Stimulated activated CD8-positive, alpha-beta memory T cell treated with anti-CD3 and anti-CD28 coated beads, Interleukin-7, amount 100 ng/mL, for 48 hours (primary cell): ENCODE data around the gene CAMTA1.
"Not testable (repeated sequence)": the region's sequence is repeated elsewhere in the genome, so short reads cannot be mapped to it uniquely, and the experiment has no call there.

ENCODE experiments used
- DNase-seq, 2 donors: peaks; one replicate each; pipeline ENCODE4 v3.0.0-alpha.2; 2020; ENCODE audit warnings: low read depth in 1 of 2; ENCODE audit errors: extremely low read depth in 1 of 2

CAMTA1 gene

DNA sequence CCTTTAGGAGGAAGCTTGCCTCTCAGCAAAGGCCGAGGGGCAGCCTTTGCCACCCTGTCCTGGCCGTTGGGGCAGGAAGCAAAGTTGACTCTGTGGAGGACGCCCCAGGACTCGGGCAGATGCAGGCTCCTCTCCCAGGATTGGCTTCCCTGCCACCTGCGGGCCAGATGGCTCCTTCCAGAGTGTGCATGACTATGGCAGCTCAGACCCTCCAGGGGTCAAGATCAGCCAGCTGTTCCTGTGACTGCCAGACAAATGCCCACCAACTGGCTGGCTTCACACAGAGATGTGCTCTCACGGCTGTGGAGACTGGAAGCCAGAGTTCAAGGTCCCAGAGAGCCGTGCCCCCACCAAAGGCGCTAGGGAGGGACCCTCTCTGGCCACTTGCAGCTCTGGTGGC lies 898.9 kb downstream of the CAMTA1 start:
- DNase-seq = no peak

GRCh38 chr1:7684861-7685635 lies 899.8 kb downstream of the CAMTA1 start:
- no peak for DNase-seq

- DNase-seq = no peak
Observed at GRCh38 chr1:7686301-7686850, 901.1 kb downstream of the CAMTA1 start.

DNA sequence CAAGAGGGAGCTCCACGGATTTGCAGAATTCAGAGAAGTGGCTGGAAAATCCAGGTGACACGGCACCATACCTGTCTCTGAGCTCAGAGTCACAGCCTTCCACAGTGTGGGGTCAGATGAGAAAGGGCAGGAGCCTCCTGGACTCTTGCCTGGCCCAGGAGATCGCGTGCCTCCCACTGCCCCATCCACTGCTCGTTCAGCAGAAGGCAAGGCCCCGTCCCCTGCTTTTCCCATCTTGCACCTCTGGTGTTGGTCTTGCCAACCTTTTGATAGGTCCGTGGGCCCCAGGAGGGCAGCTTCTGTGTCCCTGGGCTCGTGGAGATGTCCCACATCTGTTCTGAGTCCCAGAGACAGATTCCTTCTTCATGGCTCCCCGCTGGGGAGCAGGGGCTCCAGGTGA lies 902.2 kb downstream of the CAMTA1 start:
- DNase-seq = no peak

DNA sequence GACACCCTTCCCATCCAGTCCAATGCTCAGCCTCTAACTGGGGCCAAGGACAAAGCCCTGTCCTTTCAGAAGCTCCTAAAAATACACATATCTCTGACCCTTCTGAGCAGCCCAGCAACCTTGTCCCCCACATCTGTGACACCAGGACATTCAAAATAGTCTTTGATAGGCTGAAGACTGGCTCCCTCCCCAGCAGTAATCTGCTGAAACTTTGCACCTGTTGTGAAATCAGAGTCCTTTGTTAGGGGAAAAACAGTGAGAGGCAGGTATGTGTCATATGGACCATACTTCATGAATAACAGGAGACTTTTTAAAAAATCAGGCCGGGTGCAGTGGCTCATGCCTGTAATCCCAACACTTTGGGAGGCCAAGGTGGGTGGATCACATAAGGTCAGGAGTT lies 903.4 kb downstream of the CAMTA1 start:
- DNase-seq = no peak

DNA sequence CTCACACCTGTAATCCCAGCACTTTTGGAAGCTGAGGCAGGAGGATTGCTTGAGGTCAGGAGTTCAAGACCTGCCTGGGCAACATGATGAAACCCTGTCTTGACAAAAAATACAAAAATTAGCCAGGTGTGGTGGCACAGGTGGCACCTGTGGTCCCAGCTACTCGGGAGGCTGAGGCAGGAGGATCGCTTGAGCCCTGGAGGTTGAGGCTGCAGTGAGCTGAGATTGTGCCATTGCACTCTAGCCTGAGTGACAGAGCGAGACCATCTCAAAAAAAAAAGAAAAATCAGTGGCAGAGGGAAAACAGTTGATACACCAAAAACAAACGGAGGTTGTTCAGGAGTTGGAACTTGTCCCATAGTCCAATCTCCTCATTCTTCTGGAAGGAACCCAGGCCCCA lies 904.1 kb downstream of the CAMTA1 start:
- DNase-seq = not testable (repeated sequence)

DNA sequence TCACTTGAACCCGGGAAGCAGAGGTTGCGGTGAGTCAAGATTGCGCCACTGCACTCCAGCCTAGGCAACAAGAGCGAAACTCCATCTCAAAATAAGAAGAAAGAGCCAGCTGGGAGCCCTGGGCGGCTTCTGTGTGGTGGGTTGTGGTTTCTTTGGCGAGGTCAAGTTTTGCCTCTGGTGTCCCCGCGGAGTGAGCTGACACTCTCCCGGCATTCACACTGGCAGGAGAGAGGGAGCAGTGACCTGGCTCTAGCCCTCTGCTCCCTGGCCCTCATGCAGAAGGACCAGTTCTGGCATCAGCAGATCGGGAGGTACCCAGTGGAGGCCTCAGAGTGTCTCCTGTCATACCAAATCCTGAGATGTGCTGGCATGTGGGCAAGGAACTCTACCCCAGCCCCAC lies 904.8 kb downstream of the CAMTA1 start:
- DNase-seq = no peak

DNA sequence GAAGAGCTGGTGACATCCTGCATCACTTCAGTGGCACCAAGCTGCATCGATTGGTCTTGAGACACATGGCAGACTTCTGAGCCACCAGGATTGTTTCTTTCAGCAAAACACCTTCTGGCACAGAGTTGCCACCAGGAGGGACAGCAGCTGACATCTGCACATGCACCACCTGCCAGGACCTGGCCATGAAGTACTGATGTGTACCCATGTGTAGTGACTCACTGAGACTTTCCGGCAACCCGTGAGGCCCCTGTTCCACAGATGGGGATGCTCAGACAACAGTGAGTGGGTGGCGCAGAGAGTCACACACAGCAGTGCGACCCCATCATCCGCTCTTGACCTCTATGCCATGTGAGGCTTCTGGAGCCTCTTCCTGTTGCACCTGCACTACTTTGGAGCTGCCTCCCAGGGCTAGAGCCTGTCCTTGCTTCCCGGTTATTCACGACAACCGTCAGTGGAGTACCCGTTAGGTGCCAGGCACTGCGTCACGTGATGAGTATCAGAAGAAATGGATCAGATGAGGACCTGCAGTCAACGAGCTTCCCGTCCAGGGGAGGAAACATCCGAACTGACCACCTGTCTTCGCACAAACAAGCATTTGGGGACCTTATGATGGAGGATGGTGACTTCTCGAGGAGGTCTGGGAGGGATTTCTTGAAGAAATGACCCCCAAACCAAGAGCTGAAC lies 905.4 kb downstream of the CAMTA1 start:
- no peak for DNase-seq

DNA sequence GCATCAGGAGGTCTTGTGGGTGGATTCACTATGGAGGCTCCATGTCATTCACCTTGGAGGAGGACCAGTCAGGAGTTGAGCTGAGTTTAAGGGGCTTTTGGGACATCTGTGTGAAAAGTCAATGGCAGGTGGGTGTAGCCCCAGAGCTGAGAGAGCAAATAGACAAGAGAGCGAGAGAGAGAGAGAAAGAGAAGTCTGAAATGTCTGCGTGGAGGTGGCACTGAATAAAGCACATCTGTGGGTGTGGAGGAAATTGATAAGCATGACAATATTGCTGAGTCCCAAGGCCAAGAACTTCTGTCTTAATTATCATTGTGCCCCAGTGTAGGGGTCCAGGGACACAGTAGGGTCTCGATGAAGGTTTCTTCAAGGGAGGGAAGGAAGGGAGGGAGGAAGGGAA lies 906.3 kb downstream of the CAMTA1 start:
- no peak for DNase-seq

GRCh38 chr1:7692005-7692404 lies 906.8 kb downstream of the CAMTA1 start:
- no peak for DNase-seq

DNA sequence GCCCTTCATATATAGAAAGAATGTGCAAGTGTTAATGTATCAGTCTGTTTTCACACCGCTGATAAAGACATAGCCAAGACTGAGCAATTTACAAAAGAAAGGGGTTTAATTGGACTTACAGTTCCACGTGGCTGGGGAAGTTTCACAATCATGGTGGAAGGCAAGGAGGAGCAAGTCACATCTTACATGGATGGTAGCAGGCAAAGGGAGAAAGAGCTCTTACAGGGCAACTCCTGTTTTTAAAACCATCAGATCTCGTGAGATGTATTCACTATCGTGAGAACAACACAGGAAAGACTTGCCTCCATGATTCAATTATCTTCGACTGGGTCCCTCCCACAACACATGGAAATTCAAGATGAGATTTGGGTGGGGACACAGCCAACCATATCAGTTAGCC lies 907.8 kb downstream of the CAMTA1 start:
- not testable (repeated sequence) for DNase-seq

GRCh38 chr1:7693662-7694061 lies 908.4 kb downstream of the CAMTA1 start:
- no peak for DNase-seq

GRCh38 chr1:7694600-7695496 lies 909.6 kb downstream of the CAMTA1 start:
- no peak for DNase-seq

DNA sequence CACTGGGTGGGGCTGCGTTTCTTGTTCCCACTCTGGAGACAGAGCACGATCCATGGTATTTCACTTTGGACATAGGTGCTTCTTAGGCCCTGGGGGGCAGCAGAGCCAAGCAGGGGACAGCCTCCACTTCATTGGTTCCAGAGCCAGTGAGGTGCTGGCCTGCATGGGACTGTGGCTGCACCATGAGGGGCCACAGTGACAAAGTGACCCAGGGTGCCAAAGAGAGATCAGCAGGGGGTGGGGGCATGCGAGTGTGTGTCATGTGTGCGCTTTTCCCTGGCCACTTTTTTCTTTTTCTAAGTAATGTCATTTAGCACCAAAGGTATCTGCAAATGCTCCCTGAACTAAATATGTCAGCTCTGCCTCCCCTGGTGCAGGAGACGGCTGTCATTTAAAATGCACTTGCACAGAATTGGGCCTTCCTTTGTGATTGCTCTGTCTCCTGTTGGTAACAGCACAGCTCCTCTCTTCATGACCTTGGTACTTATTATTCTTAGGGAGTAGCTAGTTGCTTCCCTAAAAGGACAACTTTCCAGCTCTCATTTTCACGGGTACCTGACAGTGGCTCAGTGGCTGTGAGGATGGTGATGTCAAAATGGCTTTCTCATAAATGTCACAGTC lies 910.4 kb downstream of the CAMTA1 start:
- no peak for DNase-seq

GRCh38 chr1:7698641-7699040 lies 913.4 kb downstream of the CAMTA1 start:
- DNase-seq = no peak

DNA sequence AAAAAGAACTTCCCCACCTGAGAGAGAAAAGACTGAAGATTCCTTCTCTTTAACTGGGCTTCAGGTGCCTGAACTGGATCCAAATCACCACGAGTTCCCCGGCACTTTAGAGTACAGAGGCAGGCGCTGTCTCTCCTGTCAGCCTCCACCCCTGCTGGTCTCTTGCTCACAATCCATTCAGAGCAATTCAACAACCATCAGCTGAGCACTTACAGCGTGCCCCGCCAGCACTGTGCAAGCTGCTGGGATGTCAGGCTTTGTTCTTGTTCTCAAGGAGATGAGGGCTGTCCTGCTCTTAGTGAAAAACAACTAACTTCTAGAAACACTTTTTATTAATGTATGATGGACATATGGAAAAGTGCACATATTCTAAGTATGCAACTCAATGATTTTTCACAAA lies 917.1 kb downstream of the CAMTA1 start:
- no peak for DNase-seq

DNA sequence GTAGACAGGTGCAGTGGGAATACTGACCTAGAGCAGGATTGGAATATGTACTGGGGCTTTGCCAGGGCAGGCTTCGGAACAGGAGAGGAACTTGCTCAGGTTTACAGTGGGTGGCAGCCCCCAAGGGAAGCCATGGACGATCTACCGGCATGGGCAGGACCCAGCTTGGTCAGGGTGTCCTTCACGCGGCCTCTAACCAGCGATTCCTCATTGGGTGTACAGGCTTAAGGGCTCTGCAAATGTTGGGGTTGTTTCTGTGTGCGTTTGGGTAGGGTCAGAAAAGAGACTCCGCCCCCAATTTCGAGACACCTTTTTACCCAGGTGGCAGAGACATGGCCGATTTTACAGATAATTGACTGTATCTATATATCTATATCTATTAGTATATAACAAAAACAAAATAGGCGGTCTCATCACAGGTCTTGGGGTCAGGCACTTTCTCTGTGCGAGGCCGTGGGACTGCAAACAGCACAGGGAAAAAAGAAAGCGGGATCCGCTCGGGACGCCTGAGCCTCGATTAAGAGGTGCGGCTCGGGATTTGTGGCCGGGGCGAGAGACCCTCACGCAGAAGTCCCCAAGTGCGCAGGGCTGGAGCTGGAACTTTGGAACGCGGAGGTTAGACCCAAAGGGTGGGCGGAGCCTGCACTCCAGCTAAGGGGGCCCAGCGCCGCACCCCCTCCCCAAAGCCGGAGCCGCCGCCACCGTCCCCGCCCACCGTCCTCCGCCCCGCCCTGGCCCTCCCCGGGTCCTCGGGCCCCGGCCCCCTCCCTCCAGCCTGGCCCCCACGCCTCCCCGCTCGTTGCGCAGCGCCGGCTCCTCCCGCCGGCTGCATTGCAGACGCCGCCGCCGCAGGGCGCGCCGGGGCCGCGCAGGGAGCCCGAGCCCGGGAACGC lies 918.3 kb downstream of the CAMTA1 start:
- DNase-seq = no peak

DNA sequence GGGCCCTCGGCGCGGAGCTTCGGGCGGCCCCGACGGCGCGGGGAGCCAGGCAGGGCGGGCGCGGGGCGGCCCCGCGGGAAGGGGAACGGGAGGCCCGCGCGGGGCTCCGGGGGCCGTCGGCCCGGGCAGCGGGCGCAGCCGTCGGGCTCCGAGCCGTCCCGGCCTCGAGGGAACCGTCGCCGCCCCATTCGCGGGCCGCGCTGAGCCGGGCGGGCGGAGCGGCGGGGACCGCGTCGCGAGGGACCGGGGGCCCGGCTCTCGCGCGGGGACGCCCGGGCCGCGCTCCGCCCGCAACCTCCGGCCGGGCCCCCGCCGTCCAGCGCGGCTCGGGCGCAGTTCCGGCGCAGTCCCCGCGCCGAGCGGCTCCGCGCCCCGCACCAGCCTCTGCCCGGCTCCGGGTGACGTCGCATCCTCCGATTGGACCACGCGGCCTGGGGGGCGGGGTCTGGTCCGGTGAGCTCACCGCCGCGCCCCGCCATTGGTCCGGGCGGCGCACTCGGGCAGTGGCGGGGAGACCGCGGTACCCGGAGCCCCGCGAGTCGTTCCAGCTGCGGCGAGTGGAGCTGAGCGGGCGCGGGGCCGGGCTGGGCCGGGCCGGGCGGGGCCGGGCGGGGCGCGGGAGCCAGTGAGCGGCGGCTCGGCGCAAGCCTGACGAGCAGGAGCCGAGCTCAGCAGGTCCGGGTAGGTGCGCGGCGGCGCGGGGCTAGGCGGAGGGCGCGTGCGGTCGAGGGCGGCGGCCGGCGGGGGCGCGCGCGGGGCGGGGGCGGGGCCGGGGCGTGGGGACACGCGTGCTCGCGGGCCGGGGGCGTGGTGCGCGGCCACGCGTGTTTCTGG lies 919.2 kb downstream of the CAMTA1 start:
- DNase-seq = peak; percentile 74 to 79
